NT2/D1 (cell line): ENCODE results near the gene NLRC5.

Experiments used
- YY1 ChIP-seq: IDR thresholded peaks from 2 replicates; pipeline ENCODE4 v1.6.1; 2011; ENCODE audit not compliant: insufficient read length, insufficient read depth
- ZNF274 ChIP-seq: IDR thresholded peaks from 2 replicates; pipeline ENCODE4 v1.6.1; 2011; ENCODE audit warnings: mild to moderate bottlenecking, low read depth, low read length

- TF ChIP-seq ZNF274, result no peak
- no peak for TF ChIP-seq YY1
These were observed 142.1 kb downstream of the NLRC5 start for GRCh38 chr16:57131351-57131970.
